DND-41 (cell line): Measurements from ENCODE around the gene IL17REL.
"Not testable (repeated sequence)": the region's sequence is repeated elsewhere in the genome, so short reads cannot be mapped to it uniquely, and the experiment has no call there.

Experiments
- ATAC-seq: fragments of 200-7000 bp; cut with Tn5 transposase; 3 replicates; pipeline ENCODE4 v1.9.1; 2021; ENCODE audit warnings: low read depth; ENCODE audit not compliant: insufficient read depth
- DNase-seq: peaks from one replicate; pipeline ENCODE4 v3.0.0-alpha.2; 2020
- H2AFZ ChIP-seq: 2 replicates; pipeline ENCODE4 v1.6.0; 2012; ENCODE audit warnings: low read depth, low read length
- H3K27ac ChIP-seq: 2 replicates; pipeline ENCODE4 v1.5.1; 2012; ENCODE audit warnings: low read length, inconsistent platforms
- H3K27me3 ChIP-seq: fragments of 200-600 bp; sonication (generic); 2 replicates; pipeline ENCODE4 v1.6.0; 2012; ENCODE audit warnings: low read length, mild to moderate bottlenecking, inconsistent platforms; ENCODE audit not compliant: insufficient read depth, poor library complexity
- H3K36me3 ChIP-seq: 2 replicates; pipeline ENCODE4 v1.5.1; 2012; ENCODE audit warnings: low read length, inconsistent platforms; ENCODE audit not compliant: insufficient read depth
- H3K4me1 ChIP-seq: 2 replicates; pipeline ENCODE4 v1.5.1; 2012; ENCODE audit warnings: mild to moderate bottlenecking, low read length; ENCODE audit not compliant: insufficient read depth
- H3K4me2 ChIP-seq: 2 replicates; pipeline ENCODE4 v1.6.0; 2012; ENCODE audit warnings: mild to moderate bottlenecking, moderate library complexity, low read length, inconsistent platforms; ENCODE audit not compliant: insufficient read depth
- H3K4me3 ChIP-seq, 2 experiments: fragments of 200-600 bp in 1 of 2; shearing (Covaris generic) in 1 of 2; 2 replicates each; pipeline ENCODE4 v1.5.1; 2012 to 2016; ENCODE audit warnings: inconsistent platforms in 2 of 2, low read length in 2 of 2, mild to moderate bottlenecking in 2 of 2, low read depth in 1 of 2, moderate library complexity in 1 of 2
- H3K79me2 ChIP-seq: 2 replicates; pipeline ENCODE4 v1.6.0; 2012; ENCODE audit warnings: low read length, inconsistent platforms; ENCODE audit not compliant: insufficient read depth
- H3K9ac ChIP-seq: 2 replicates; pipeline ENCODE4 v1.6.0; 2012; ENCODE audit warnings: low read depth, mild to moderate bottlenecking, inconsistent platforms, low read length, moderate library complexity
- H3K9me3 ChIP-seq: 2 replicates; pipeline ENCODE4 v1.5.1; 2012; ENCODE audit warnings: low read length, moderate library complexity, mild to moderate bottlenecking, inconsistent platforms; ENCODE audit not compliant: insufficient read depth, severe bottlenecking
- H4K20me1 ChIP-seq: 2 replicates; pipeline ENCODE4 v1.6.0; 2012; ENCODE audit warnings: low read length; ENCODE audit not compliant: insufficient read depth
- EZH2 ChIP-seq: IDR thresholded peaks from 3 replicates; pipeline ENCODE4 v1.6.1; 2012; ENCODE audit warnings: borderline replicate concordance, low read depth, mild to moderate bottlenecking, moderate library complexity, low read length, inconsistent platforms; ENCODE audit not compliant: severe bottlenecking
- TF ChIP-seq, protein P1 (sequence below): IDR thresholded peaks from 2 replicates; pipeline ENCODE4 v1.5.1; 2012; ENCODE audit warnings: borderline replicate concordance, low read length, moderate library complexity, mild to moderate bottlenecking; ENCODE audit not compliant: poor library complexity, severe bottlenecking; ENCODE audit errors: extremely low read depth

The IL17REL gene

DNA sequence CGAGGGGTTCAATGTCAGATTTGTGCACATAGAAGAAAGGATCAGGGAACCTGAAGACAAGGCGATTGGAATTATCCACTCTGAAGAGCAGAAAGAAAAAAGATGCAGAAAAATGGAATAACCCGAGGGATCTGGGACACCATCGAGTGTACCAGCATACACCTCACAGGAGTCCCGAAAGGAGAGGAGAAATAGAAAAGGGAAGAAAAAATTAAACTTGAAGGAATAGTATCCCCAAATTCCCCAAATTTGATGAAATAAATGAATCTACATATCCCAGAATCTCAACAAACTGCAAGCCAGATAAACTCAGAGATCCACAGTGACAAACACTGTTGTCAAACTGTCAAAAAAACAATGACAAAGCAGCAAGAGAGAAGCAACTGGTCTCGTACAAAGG is 21.4 kb downstream of the IL17REL start:
- H3K9me3 ChIP-seq, result no peaks in the 10 kb centered on the region
- H2AFZ ChIP-seq, result no peak overlapping the region
- H3K4me2 ChIP-seq, result no peak overlapping the region
- ATAC-seq (no peak), DNase-seq (no peak)
- H3K79me2 ChIP-seq, result no peaks in the 10 kb centered on the region
- peaks cover 5% of the 10 kb centered on the region; the same call in 1 of the 2 replicates for H4K20me1 ChIP-seq
- H3K9ac ChIP-seq, result no peak overlapping the region
- no peaks in the 10 kb centered on the region for H3K36me3 ChIP-seq
- no peak overlapping the region for H3K27ac ChIP-seq
- no peaks in the 10 kb centered on the region for H3K4me1 ChIP-seq
- no peak overlapping the region for H3K4me3 ChIP-seq
- no peak for TF ChIP-seq EZH2
- TF ChIP-seq, protein P1, sequence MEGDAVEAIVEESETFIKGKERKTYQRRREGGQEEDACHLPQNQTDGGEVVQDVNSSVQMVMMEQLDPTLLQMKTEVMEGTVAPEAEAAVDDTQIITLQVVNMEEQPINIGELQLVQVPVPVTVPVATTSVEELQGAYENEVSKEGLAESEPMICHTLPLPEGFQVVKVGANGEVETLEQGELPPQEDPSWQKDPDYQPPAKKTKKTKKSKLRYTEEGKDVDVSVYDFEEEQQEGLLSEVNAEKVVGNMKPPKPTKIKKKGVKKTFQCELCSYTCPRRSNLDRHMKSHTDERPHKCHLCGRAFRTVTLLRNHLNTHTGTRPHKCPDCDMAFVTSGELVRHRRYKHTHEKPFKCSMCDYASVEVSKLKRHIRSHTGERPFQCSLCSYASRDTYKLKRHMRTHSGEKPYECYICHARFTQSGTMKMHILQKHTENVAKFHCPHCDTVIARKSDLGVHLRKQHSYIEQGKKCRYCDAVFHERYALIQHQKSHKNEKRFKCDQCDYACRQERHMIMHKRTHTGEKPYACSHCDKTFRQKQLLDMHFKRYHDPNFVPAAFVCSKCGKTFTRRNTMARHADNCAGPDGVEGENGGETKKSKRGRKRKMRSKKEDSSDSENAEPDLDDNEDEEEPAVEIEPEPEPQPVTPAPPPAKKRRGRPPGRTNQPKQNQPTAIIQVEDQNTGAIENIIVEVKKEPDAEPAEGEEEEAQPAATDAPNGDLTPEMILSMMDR, result no peak
- H3K27me3 ChIP-seq, result no peaks in the 10 kb centered on the region

GRCh38 chr22:49989826-49990225 is 22.7 kb downstream of the IL17REL start:
- H3K4me3 ChIP-seq, H3K36me3 ChIP-seq, H3K27ac ChIP-seq, H3K9ac ChIP-seq, H3K4me1 ChIP-seq, H3K4me2 ChIP-seq, H3K27me3 ChIP-seq, ATAC-seq, H4K20me1 ChIP-seq, H3K9me3 ChIP-seq, H3K79me2 ChIP-seq, H2AFZ ChIP-seq, DNase-seq: not testable (repeated sequence)

DNA sequence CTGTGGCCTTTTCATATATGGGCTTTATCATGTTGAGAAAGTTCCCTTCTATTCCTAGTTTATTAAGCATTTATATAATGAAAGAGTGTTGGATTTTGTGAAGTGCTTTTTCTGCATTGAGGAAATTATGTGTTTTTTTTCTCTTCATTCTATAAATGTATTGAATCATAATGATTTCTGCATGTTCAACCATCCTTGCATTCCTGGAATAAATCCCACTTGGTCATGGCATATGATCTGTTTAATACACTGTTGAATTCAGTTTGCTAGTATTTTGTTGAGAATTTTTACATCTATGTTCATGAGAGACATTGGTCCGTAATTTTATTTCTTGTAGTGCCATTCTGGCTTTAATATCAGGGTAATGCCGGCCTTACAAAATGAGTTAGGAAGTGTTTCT is 26.2 kb downstream of the IL17REL start:
- Histone ChIP-seq H3K36me3 (no peaks in the 10 kb centered on the region), H2AFZ (no peak overlapping the region), H3K4me1 (no peaks in the 10 kb centered on the region), H3K9ac (no peak overlapping the region), H3K27ac (no peak overlapping the region), H4K20me1 (no peaks in the 10 kb centered on the region), H3K4me2 (no peak overlapping the region), H3K9me3 (no peaks in the 10 kb centered on the region), H3K4me3 (no peak overlapping the region), H3K79me2 (no peaks in the 10 kb centered on the region), H3K27me3 (no peaks in the 10 kb centered on the region)
- DNase-seq (no peak), ATAC-seq (no peak)
- TF ChIP-seq, protein P1, result no peak

- H3K36me3 ChIP-seq, result no peaks in the 10 kb centered on the region
- no peak overlapping the region for H3K27ac ChIP-seq
- no peak for ATAC-seq
- no peaks in the 10 kb centered on the region for H3K4me1 ChIP-seq
- DNase-seq, result no peak
- H3K9me3 ChIP-seq, result no peaks in the 10 kb centered on the region
- H3K4me2 ChIP-seq, result no peak overlapping the region
- no peaks in the 10 kb centered on the region for H3K79me2 ChIP-seq
- no peak overlapping the region for H2AFZ ChIP-seq
- no peak overlapping the region for H3K4me3 ChIP-seq
- no peaks in the 10 kb centered on the region for H4K20me1 ChIP-seq
- no peak overlapping the region for H3K9ac ChIP-seq
- TF ChIP-seq, protein P1, result no peak
- TF ChIP-seq EZH2, result no peak
- no peaks in the 10 kb centered on the region for H3K27me3 ChIP-seq
These were observed 29.2 kb downstream of the IL17REL start for GRCh38 chr22:49983148-49984042.

- not testable (repeated sequence) for H3K9ac ChIP-seq, H2AFZ ChIP-seq, DNase-seq, H3K79me2 ChIP-seq, H4K20me1 ChIP-seq, H3K27me3 ChIP-seq, H3K4me3 ChIP-seq, H3K4me1 ChIP-seq, H3K9me3 ChIP-seq, H3K36me3 ChIP-seq, H3K27ac ChIP-seq, ATAC-seq, H3K4me2 ChIP-seq
These were observed 30.8 kb downstream of the IL17REL start for GRCh38 chr22:49981799-49982198.
